CD8-positive, alpha-beta memory T cell (primary cell): Measurements from ENCODE around the gene CACNA1D. TPM values are rescaled to one million over a fixed set of nuclear protein-coding genes. Genes with fewer than 3 reads are reported as not detected.
A peak's percentile ranks its signal among the peaks of the same experiment; 100 is the strongest.
"Not testable (repeated sequence)": the region's sequence is repeated elsewhere in the genome, so short reads cannot be mapped to it uniquely, and the experiment has no call there.

Experiments used
- CTCF ChIA-PET: fragments of 350-600 bp; sonication (Branson Sonifier 250); formaldehyde crosslinking; loops from one replicate; lab custom pipeline; 2021; ENCODE audit warnings: antibody characterized with exemption; lab: Charles Lee
- POLR2A ChIA-PET: fragments of 350-600 bp; sonication (Branson Sonifier 250); formaldehyde crosslinking; loops from one replicate; lab custom pipeline; 2021; ENCODE audit warnings: antibody characterized with exemption; lab: Charles Lee
- DNase-seq, 5 donors: peaks; one replicate each; pipeline versions ENCODE4 v3.0.0 to v3.0.0-alpha.2; 2020 to 2022; ENCODE audit warnings: mixed read lengths in 1 of 5
- H3K27ac ChIP-seq: one replicate; pipeline ENCODE4 v1.7.0; 2013; ENCODE audit warnings: low read depth, mild to moderate bottlenecking, low read length, moderate library complexity
- H3K27me3 ChIP-seq: 2 replicates; pipeline ENCODE4 v1.7.0; 2013; ENCODE audit warnings: low read length, mild to moderate bottlenecking; ENCODE audit not compliant: insufficient read depth, poor library complexity, severe bottlenecking
- H3K36me3 ChIP-seq: 2 replicates; pipeline ENCODE4 v1.7.0; 2013; ENCODE audit warnings: mild to moderate bottlenecking, low read length, moderate library complexity; ENCODE audit not compliant: insufficient read depth
- H3K4me1 ChIP-seq: 2 replicates; pipeline ENCODE4 v1.7.0; 2013; ENCODE audit warnings: mild to moderate bottlenecking, low read length, moderate library complexity; ENCODE audit not compliant: insufficient read depth
- H3K4me3 ChIP-seq: 2 replicates; pipeline ENCODE4 v1.7.0; 2013; ENCODE audit warnings: mild to moderate bottlenecking, low read length
- H3K9me3 ChIP-seq: 2 replicates; pipeline ENCODE4 v1.7.0; 2013; ENCODE audit warnings: mild to moderate bottlenecking, low read length
- H3K27ac Mint-ChIP-seq, 8 donors: one replicate each; pipeline ENCODE4 v1.8.0; 2020 to 2021; ENCODE audit warnings: mixed read lengths in 8 of 8, mild to moderate bottlenecking in 6 of 8, inconsistent platforms in 3 of 8, moderate library complexity in 3 of 8
- H3K27me3 Mint-ChIP-seq, 2 donors: one replicate each; pipeline ENCODE4 v1.8.0; 2020 to 2021; ENCODE audit warnings: mixed read lengths in 2 of 2, mild to moderate bottlenecking in 1 of 2, moderate library complexity in 1 of 2
- H3K36me3 Mint-ChIP-seq, 3 donors: one replicate each; pipeline ENCODE4 v1.8.0; 2020 to 2021; ENCODE audit warnings: mixed read lengths in 3 of 3, inconsistent platforms in 1 of 3, mild to moderate bottlenecking in 1 of 3
- H3K4me1 Mint-ChIP-seq, 3 donors: one replicate each; pipeline ENCODE4 v1.8.0; 2020 to 2021; ENCODE audit warnings: mixed read lengths in 3 of 3, inconsistent platforms in 1 of 3, mild to moderate bottlenecking in 1 of 3
- H3K4me3 Mint-ChIP-seq, 7 donors: one replicate each; pipeline ENCODE4 v1.8.0; 2020 to 2021; ENCODE audit warnings: mixed read lengths in 7 of 7, mild to moderate bottlenecking in 6 of 7, moderate library complexity in 4 of 7, inconsistent platforms in 2 of 7
- H3K9me3 Mint-ChIP-seq, 5 donors: one replicate each; pipeline ENCODE4 v1.8.0; 2020 to 2022; ENCODE audit warnings: mixed read lengths in 5 of 5, mild to moderate bottlenecking in 3 of 5, moderate library complexity in 2 of 5, inconsistent platforms in 1 of 5
- polyA plus RNA-seq: library from polyadenylated mRNA; unstranded; fragments of 300-500 nt; fragmentation: Illumina TruSeq; gene quantifications from one replicate; pipeline ENCODE4 v1.2.3, GENCODE V29; 2021
- total RNA-seq, 2 experiments: library from RNA; stranded (reverse); gene quantifications; one replicate each; pipeline ENCODE4 v1.2.3, GENCODE V29; 2021

The CACNA1D gene
- total RNA-seq = under 1 TPM; 0.26 to 0.78 TPM
- 0.02 TPM for polyA plus RNA-seq

GRCh38 chr3:53493963-53494791 lies at the start of gene CACNA1D:
TSS of gene CACNA1D (plus strand) at chr3:53494611. CDS start at chr3:53495167, 556 bp downstream.
- Mint-ChIP-seq H3K27ac (peak within 1 kb of the TSS in 1 of 8 donors; percentile 43), H3K4me1 (peaks cover 8 to 17% (median 11%) of the 10 kb centered on the region in 3 donors), H3K36me3 (no peaks in the 10 kb centered on the region), H3K9me3 (no peaks in the 10 kb centered on the region), H3K27me3 (peaks cover 37 to 73% of the 10 kb centered on the region in 2 donors), H3K4me3 (peak within 1 kb of the TSS in 6 of 7 donors; percentile 45 to 66 (median 58))
- H3K36me3 ChIP-seq = no peaks in the 10 kb centered on the region
- H3K9me3 ChIP-seq = no peaks in the 10 kb centered on the region
- DNase-seq = no peak
- POLR2A ChIA-PET = no interaction called here
- H3K4me1 ChIP-seq = no peaks in the 10 kb centered on the region
- H3K27me3 ChIP-seq = peaks cover 9% of the 10 kb centered on the region
- no peak within 1 kb of the TSS for H3K27ac ChIP-seq
- CTCF ChIA-PET = no interaction called here
- no peak within 1 kb of the TSS for H3K4me3 ChIP-seq

DNA sequence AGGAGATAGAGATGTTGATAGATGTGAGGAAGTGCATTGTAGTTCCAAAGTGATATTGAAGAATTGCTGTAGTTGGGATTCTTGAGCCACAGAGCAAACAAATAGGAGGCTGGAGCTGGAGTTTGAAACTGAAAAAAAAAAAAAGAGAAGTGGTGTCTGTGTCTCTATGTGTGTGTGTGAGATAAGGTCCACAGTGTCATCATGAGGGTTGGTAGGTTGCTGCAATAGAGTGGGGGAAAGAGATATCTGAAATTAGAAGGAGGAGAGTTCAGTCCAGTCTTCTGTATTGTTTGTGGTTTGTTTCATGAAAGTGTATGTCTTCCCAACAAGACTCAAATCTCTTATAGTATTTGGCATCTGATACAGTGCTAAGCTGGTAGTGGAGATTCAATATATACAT lies 37.3 kb upstream of the CACNA1D start:
- no peaks in the 10 kb centered on the region for H3K36me3 ChIP-seq
- H3K27ac Mint-ChIP-seq = no peak overlapping the region
- CTCF ChIA-PET = no interaction called here
- H3K9me3 Mint-ChIP-seq = peaks cover 0 to 2% (median 0%) of the 10 kb centered on the region in 5 donors
- no peaks in the 10 kb centered on the region for H3K4me1 Mint-ChIP-seq
- no peaks in the 10 kb centered on the region for H3K27me3 ChIP-seq
- H3K36me3 Mint-ChIP-seq = no peaks in the 10 kb centered on the region
- DNase-seq = no peak
- H3K9me3 ChIP-seq = no peaks in the 10 kb centered on the region
- H3K4me3 ChIP-seq = no peak overlapping the region
- POLR2A ChIA-PET = no interaction called here
- no peak overlapping the region for H3K4me3 Mint-ChIP-seq
- H3K27ac ChIP-seq = no peak overlapping the region
- H3K4me1 ChIP-seq = no peaks in the 10 kb centered on the region
- peaks cover 5 to 34% of the 10 kb centered on the region in 2 donors for H3K27me3 Mint-ChIP-seq

GRCh38 chr3:53460326-53460725 lies 34.1 kb upstream of the CACNA1D start:
- Histone ChIP-seq H3K27me3 (no peaks in the 10 kb centered on the region), H3K36me3 (no peaks in the 10 kb centered on the region), H3K9me3 (no peaks in the 10 kb centered on the region), H3K4me3 (no peak overlapping the region), H3K27ac (no peak overlapping the region), H3K4me1 (no peaks in the 10 kb centered on the region)
- Mint-ChIP-seq H3K9me3 (peaks cover 0 to 8% (median 3%) of the 10 kb centered on the region in 5 donors), H3K4me3 (no peak overlapping the region), H3K27me3 (peaks cover 5 to 41% of the 10 kb centered on the region in 2 donors), H3K27ac (no peak overlapping the region), H3K4me1 (no peaks in the 10 kb centered on the region), H3K36me3 (peaks cover 0 to 7% (median 0%) of the 10 kb centered on the region in 3 donors)
- ChIA-PET POLR2A (no interaction called here), CTCF (no interaction called here)
- DNase-seq = no peak

DNA sequence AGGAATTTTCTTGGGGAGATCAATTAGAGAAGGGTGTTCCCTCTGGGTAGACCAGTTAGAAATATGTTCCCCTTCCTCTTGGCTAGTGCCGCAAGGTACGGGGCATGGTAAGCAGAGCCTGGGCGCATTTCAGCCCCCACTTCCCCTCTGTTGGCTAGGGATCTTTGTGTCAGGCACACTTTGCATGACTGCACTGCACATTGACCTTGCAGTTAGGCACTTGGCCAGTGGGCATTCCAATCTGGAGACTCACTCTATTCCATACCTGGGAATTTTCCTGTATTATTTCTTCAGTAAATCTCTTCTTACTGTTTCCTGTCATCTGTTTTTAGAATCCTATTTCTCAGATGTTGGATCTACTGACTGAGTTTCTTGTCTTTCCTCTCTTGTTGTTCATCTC lies 30.0 kb upstream of the CACNA1D start:
- Histone ChIP-seq H3K36me3 (no peaks in the 10 kb centered on the region), H3K9me3 (no peaks in the 10 kb centered on the region), H3K27me3 (no peaks in the 10 kb centered on the region), H3K4me1 (no peaks in the 10 kb centered on the region), H3K27ac (no peak overlapping the region), H3K4me3 (no peak overlapping the region)
- H3K27ac Mint-ChIP-seq = no peak overlapping the region
- H3K27me3 Mint-ChIP-seq = peaks cover 14 to 45% of the 10 kb centered on the region in 2 donors
- H3K36me3 Mint-ChIP-seq = peaks cover 0 to 7% (median 0%) of the 10 kb centered on the region in 3 donors
- no peak overlapping the region for H3K4me3 Mint-ChIP-seq
- CTCF ChIA-PET = no interaction called here
- H3K9me3 Mint-ChIP-seq = peaks cover 3 to 8% (median 6%) of the 10 kb centered on the region in 5 donors
- POLR2A ChIA-PET = no interaction called here
- DNase-seq = no peak
- no peaks in the 10 kb centered on the region for H3K4me1 Mint-ChIP-seq

DNA sequence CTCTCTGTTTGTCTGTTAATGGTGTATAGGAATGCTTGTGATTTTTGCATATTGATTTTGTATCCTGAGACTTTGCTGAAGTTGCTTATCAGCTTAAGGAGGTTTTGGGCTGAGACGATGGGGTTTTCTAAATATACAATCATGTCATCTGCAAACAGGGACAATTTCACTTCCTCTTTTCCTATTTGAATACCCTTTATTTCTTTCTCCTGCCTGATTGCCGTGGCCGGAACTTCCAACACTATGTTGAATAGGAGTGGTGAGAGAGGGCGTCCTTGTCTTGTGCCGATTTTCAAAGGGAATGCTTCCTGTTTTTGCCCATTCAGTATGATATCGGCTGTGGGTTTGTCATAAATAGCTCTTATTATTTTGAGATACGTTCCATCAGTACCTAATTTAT lies 24.7 kb upstream of the CACNA1D start:
- H3K27ac ChIP-seq, H3K4me3 ChIP-seq, CTCF ChIA-PET, H3K4me3 Mint-ChIP-seq, H3K9me3 Mint-ChIP-seq, H3K36me3 ChIP-seq, H3K36me3 Mint-ChIP-seq, H3K27me3 ChIP-seq, H3K9me3 ChIP-seq, H3K4me1 Mint-ChIP-seq, DNase-seq, H3K27ac Mint-ChIP-seq, H3K4me1 ChIP-seq, POLR2A ChIA-PET: not testable (repeated sequence)
- peaks cover 18 to 41% of the 10 kb centered on the region in 2 donors for H3K27me3 Mint-ChIP-seq

GRCh38 chr3:53473422-53473821 lies 21.0 kb upstream of the CACNA1D start:
- Histone ChIP-seq H3K36me3 (no peaks in the 10 kb centered on the region), H3K9me3 (no peaks in the 10 kb centered on the region), H3K27me3 (no peaks in the 10 kb centered on the region), H3K27ac (no peak overlapping the region), H3K4me1 (no peaks in the 10 kb centered on the region), H3K4me3 (no peak overlapping the region)
- DNase-seq = no peak
- CTCF ChIA-PET = no interaction called here
- peaks cover 23 to 54% of the 10 kb centered on the region in 2 donors for H3K27me3 Mint-ChIP-seq
- no peak overlapping the region for H3K4me3 Mint-ChIP-seq
- H3K27ac Mint-ChIP-seq = no peak overlapping the region
- POLR2A ChIA-PET = no interaction called here
- H3K9me3 Mint-ChIP-seq = peaks cover 0 to 12% (median 5%) of the 10 kb centered on the region in 5 donors
- H3K36me3 Mint-ChIP-seq = peaks cover 0 to 2% (median 0%) of the 10 kb centered on the region in 3 donors
- H3K4me1 Mint-ChIP-seq = no peaks in the 10 kb centered on the region

DNA sequence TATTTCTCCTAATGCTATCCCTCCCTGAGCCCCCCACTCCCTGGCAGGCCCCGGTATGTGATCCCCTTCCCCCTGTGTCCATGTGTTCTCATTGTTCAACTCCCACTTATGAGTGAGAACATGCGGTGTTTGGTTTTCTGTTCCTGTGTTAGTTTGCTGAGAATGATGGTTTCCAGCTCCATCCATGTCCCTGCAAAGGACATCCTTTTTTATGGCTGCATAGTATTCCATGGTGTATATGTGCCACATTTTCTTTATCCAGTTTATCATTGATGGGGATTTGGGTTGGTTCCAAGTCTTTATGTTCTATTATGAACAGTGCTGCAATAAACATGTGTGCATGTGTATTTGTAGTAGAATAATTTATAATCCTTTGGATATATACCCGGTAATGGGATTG lies 18.0 kb upstream of the CACNA1D start:
- H3K9me3 Mint-ChIP-seq, H3K4me3 Mint-ChIP-seq, H3K4me1 Mint-ChIP-seq, CTCF ChIA-PET, POLR2A ChIA-PET, H3K36me3 ChIP-seq, H3K9me3 ChIP-seq, H3K27ac Mint-ChIP-seq, H3K4me3 ChIP-seq, H3K4me1 ChIP-seq, H3K27me3 ChIP-seq, DNase-seq, H3K27ac ChIP-seq, H3K36me3 Mint-ChIP-seq: not testable (repeated sequence)
- H3K27me3 Mint-ChIP-seq = peaks cover 22 to 54% of the 10 kb centered on the region in 2 donors

DNA sequence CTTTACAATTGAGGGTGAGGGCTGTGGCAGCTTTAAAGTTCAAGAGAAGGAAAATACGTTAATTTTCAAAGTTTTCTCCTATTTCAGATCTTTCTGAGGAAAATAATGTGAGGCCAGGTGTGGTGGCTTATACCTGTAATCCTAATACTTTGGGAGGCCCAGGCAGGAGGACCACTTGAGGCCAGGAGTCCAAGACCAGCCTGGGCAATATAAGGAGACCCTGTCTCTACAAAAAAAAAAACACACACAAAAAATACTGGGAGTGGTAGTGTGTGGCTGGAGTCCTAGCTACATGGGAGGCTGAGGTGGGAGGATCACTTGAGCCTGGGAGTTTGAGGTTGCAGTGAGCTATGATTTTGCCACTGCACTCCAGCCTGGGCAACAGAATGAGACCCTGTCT lies 16.7 kb upstream of the CACNA1D start:
- H3K36me3 ChIP-seq, H3K27ac ChIP-seq, H3K4me1 ChIP-seq, H3K4me1 Mint-ChIP-seq, H3K9me3 Mint-ChIP-seq, POLR2A ChIA-PET, H3K36me3 Mint-ChIP-seq, H3K4me3 ChIP-seq, DNase-seq, H3K9me3 ChIP-seq, H3K27me3 ChIP-seq, H3K4me3 Mint-ChIP-seq, CTCF ChIA-PET, H3K27ac Mint-ChIP-seq: not testable (repeated sequence)
- H3K27me3 Mint-ChIP-seq = peaks cover 27 to 55% of the 10 kb centered on the region in 2 donors
